Fibroblast of villous mesenchyme (primary cell): Measurements from ENCODE around the gene MRPL17. TPM values are rescaled to one million over a fixed set of nuclear protein-coding genes. Genes with fewer than 3 reads are reported as not detected.

Experiments used
- DNase-seq: peaks from one replicate; pipeline ENCODE4 v3.0.0-alpha.2; 2010; ENCODE audit warnings: low read depth
- H3K4me3 ChIP-seq: 2 replicates; pipeline ENCODE4 v1.5.1; 2011; ENCODE audit warnings: low read depth, mild to moderate bottlenecking, low read length
- CTCF ChIP-seq: IDR thresholded peaks from 2 replicates; pipeline ENCODE4 v1.5.1; 2012; ENCODE audit warnings: low read depth, mild to moderate bottlenecking, low read length; ENCODE audit not compliant: insufficient read depth
- total RNA-seq: library from RNA; depleted of rRNA; stranded (reverse); fragments of >200 nt; gene quantifications from 2 replicates; pipeline ENCODE4 v1.2.3, GENCODE V29; 2012

The MRPL17 gene
- total RNA-seq, 1 donor, result 70.0 TPM

- no peak overlapping the region for H3K4me3 ChIP-seq
- no peak for TF ChIP-seq CTCF
- DNase-seq, result no peak
Measured at GRCh38 chr11:6647836-6648235, 35.3 kb downstream of the MRPL17 start.

- no peak overlapping the region for H3K4me3 ChIP-seq
- TF ChIP-seq CTCF, result no peak
- DNase-seq, result peak; percentile 73
Measured at GRCh38 chr11:6646918-6647679, 36.0 kb downstream of the MRPL17 start.

GRCh38 chr11:6646576-6646917, 36.6 kb downstream of the MRPL17 start:
- H3K4me3 ChIP-seq, result peak overlapping the region; percentile 41
- TF ChIP-seq CTCF, result no peak
- peak; percentile 76 for DNase-seq

GRCh38 chr11:6646071-6646470, 37.1 kb downstream of the MRPL17 start:
- peak; percentile 87 for DNase-seq
- no peak for TF ChIP-seq CTCF
- H3K4me3 ChIP-seq, result peak overlapping the region; percentile 41

GRCh38 chr11:6642957-6643356, 40.2 kb downstream of the MRPL17 start:
- no peak for TF ChIP-seq CTCF
- no peak overlapping the region for H3K4me3 ChIP-seq
- no peak for DNase-seq

GRCh38 chr11:6640985-6641701, 42.0 kb downstream of the MRPL17 start:
- TF ChIP-seq CTCF, result no peak
- no peak overlapping the region for H3K4me3 ChIP-seq
- no peak for DNase-seq
